ENCODE measurements around the gene PHF21B.

- TF ChIP-seq CTCF (IDR thresholded peaks at IDR 0.05) (no peak), POLR2AphosphoS5 (IDR thresholded peaks at IDR 0.05) (no peak), EP300 (IDR thresholded peaks at IDR 0.05) (no peak)
These were observed 55.7 kb downstream of the PHF21B start for GRCh38 chr22:44954149-44954548.

All from suprapubic skin (tissue), 4 donors.